ENCODE data around the gene KIF26A. TPM values are rescaled to one million over a fixed set of nuclear protein-coding genes. Genes with fewer than 3 reads are reported as not detected.

Gene KIF26A
- total RNA-seq, 3 donors from 2014 or later = 1.4 to 4.6 (median 2.2) TPM

DNA sequence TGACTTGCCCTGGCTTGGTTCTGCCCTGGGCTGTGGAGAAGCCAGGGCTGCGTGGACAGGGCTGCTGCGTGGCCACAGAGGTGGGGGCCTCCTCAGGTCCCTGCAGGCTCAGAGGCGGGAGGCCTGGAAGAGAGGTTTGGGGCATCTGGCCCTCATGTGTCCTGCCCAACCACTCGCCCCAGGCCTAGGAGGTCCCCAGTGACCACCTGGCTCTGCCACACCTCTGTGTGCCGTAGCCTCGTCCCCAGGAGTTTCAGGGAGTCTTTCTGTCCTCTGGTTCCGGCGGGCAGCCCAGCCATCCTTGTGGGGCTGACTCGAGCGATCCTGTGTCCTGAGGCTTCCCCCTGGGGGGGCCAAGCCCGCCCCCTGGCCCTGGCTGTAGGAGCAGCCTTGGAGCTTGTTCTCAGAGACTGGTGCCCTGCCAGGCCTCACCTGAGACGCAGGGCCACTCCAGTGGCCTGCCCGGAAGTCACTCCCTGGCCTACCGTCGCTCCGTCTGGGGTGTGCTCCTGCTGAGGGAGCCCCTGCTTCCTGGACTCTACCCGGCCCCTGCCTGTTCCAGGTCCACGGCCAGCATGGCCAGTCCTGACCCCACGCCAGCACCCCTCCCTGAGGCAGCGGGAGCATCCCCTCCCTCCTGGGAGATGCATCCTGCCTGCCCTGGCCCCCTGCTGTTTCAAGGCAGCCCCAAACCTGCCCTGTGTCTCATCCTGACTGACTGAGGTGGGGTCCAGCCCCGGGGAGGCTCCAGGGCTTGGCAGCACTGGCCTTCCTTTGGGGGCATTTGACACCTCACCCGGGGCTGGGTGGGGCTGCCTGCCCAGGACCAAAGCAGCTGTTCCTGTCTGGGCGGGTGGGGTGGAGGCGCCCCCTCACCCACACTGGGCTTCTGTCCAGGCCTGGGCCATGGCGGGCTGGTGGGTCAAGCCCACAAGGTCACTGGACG lies 39.0 kb upstream of the KIF26A start:
- Histone ChIP-seq H3K27ac (no peak overlapping the region), H3K9me3 (no peaks in the 10 kb centered on the region), H3K36me3 (no peaks in the 10 kb centered on the region), H3K4me1 (peaks cover 0 to 6% of the 10 kb centered on the region in 2 donors), H3K4me3 (no peak overlapping the region), H3K27me3 (peaks cover 0 to 20% of the 10 kb centered on the region in 2 donors)
- intact Hi-C loops (cut with DNase I; ENCODE audit: low total_unique reads) = loop anchor here (10.0 kb wide), 1 partner anchor 465 kb away; no protein-coding TSS in a partner anchor
- DNase-seq (ENCODE audit: low spot score in 2 of 2) = peak in 1 of 2 donors; percentile 42
- TF ChIP-seq POLR2AphosphoS5 (IDR thresholded peaks at IDR 0.05) (no peak), POLR2A (IDR thresholded peaks at IDR 0.05) (no peak)
- TF ChIP-seq, protein P1, sequence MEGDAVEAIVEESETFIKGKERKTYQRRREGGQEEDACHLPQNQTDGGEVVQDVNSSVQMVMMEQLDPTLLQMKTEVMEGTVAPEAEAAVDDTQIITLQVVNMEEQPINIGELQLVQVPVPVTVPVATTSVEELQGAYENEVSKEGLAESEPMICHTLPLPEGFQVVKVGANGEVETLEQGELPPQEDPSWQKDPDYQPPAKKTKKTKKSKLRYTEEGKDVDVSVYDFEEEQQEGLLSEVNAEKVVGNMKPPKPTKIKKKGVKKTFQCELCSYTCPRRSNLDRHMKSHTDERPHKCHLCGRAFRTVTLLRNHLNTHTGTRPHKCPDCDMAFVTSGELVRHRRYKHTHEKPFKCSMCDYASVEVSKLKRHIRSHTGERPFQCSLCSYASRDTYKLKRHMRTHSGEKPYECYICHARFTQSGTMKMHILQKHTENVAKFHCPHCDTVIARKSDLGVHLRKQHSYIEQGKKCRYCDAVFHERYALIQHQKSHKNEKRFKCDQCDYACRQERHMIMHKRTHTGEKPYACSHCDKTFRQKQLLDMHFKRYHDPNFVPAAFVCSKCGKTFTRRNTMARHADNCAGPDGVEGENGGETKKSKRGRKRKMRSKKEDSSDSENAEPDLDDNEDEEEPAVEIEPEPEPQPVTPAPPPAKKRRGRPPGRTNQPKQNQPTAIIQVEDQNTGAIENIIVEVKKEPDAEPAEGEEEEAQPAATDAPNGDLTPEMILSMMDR (IDR thresholded peaks at IDR 0.05) = no peak

DNA sequence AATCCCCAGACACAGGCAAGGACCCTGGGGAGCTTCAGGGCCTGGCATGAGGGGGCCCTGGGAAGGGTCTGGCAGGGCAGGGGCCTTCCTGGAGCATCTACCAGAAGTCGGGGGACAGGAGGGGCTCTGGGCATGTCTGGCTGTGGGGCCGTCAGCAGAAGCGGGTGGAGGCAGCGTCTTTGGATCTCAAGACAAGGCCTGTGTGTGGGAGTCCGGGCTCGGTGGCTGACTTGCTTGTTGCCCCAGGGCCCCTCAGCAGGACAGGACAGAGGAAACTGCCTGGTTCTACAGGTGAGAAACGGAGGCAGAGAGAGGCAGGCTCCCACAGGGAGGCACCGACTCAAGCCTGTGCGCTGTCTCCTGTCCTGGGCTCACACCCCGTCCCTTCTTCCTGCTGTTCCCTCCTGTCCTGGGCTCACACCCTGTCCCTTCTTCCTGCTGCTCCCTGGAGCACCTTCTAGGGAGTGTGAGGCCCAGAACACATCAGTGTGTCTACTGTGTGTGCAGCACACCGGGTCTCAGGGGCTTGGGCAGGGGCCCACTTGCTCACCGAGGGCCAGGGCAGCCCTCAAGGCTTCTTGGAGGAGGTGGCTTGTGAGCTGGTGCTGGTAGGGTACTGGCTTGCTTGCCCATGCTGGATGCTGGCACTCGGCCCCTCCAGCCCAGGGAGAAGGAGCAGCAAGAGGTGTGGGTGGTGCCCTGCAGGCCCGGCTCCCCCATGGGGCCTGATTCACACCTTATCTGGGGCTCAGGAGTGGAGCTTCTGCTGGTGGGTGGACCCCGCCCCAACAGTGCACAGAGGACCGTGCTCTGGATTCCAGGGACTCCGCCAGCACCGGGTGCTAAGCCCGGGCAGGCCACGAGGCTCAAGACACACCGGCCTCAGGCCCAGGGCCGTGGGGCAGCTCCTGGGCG lies 38.0 kb upstream of the KIF26A start:
- intact Hi-C loops (cut with DNase I; ENCODE audit: low total_unique reads) = no loop called here
- H3K9me3 ChIP-seq = no peaks in the 10 kb centered on the region
- peaks cover 0 to 6% of the 10 kb centered on the region in 2 donors for H3K4me1 ChIP-seq
- H3K4me3 ChIP-seq = no peak overlapping the region
- TF ChIP-seq, protein P1 (IDR thresholded peaks at IDR 0.05) = no peak
- TF ChIP-seq POLR2AphosphoS5 (IDR thresholded peaks at IDR 0.05) = no peak
- TF ChIP-seq POLR2A (IDR thresholded peaks at IDR 0.05) = no peak
- H3K36me3 ChIP-seq = no peaks in the 10 kb centered on the region
- H3K27me3 ChIP-seq = peaks cover 0 to 10% of the 10 kb centered on the region in 2 donors
- H3K27ac ChIP-seq = no peak overlapping the region
- peak in 1 of 2 donors; percentile 51 for DNase-seq (ENCODE audit: low spot score in 2 of 2)

DNA sequence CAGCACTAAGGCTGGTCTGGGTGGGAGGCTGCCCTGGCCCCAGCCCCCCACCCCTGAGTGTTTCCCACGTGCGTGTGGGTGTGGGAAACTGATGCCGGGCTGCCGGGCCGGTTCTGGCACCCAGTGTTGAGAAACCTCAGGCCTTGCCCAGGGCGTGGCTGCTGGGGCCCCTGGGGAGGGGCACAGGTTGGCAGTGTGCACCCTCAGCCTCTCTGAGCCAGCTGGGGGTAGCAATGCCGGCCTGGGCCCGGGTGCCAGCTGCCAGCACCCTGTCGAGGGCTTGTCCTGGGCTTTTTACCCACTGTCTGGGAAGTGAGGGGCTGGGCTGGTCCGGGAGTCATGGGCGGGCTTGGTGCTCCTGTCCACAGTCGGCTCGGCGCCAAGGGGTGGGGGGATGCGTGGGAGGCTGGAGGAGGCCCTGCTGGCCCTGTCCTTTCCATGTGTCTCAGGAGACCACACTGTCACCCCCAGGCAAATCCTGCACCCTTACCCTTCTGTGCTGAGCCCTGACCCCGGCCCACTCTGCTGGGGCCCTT lies 37.2 kb upstream of the KIF26A start:
- intact Hi-C loops (cut with DNase I; ENCODE audit: low total_unique reads) = no loop called here
- H3K36me3 ChIP-seq = no peaks in the 10 kb centered on the region
- no peaks in the 10 kb centered on the region for H3K9me3 ChIP-seq
- peaks cover 0 to 6% of the 10 kb centered on the region in 2 donors for H3K4me1 ChIP-seq
- H3K4me3 ChIP-seq = no peak overlapping the region
- no peak for TF ChIP-seq POLR2AphosphoS5 (IDR thresholded peaks at IDR 0.05)
- TF ChIP-seq, protein P1 (IDR thresholded peaks at IDR 0.05) = no peak
- TF ChIP-seq POLR2A (IDR thresholded peaks at IDR 0.05) = no peak
- H3K27me3 ChIP-seq = peaks cover 0 to 10% of the 10 kb centered on the region in 2 donors
- no peak overlapping the region for H3K27ac ChIP-seq
- DNase-seq (ENCODE audit: low spot score in 2 of 2) = peak in 1 of 2 donors; percentile 41

DNA sequence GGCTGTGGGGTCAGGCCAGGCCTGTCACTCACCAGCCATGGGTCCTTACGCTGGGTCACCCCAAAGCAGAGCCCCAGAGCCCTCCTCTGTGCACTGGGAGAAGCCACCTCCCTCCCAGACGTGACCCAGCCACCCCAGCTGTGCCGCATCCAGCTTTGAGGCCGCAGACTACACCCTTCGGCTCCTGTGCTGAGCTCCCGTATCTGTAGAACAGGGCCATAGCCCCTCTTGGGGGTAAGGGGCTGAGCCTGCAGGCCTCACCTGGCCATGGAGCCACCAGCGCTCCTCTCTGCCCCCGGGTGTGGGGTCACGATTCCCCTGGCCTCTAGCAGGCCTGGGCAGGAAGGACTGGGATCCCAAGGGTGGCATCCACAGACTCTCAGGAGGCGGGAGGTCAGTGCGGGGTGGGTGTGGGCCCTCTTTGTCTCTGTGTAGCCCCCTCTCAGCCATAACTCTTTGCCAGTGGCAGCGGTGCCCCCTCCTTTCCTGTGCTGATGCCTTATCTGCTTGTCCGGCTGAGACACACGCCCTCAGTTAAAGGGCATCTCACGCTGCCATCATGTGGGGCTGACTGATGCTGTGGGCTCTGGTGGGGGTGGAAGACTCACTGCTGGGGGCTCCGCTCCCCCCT lies 36.6 kb upstream of the KIF26A start:
- Histone ChIP-seq H3K4me3 (no peak overlapping the region), H3K27me3 (peaks cover 0 to 12% of the 10 kb centered on the region in 2 donors), H3K9me3 (no peaks in the 10 kb centered on the region), H3K4me1 (peaks cover 0 to 6% of the 10 kb centered on the region in 2 donors), H3K36me3 (no peaks in the 10 kb centered on the region), H3K27ac (no peak overlapping the region)
- intact Hi-C loops (cut with DNase I; ENCODE audit: low total_unique reads) = no loop called here
- TF ChIP-seq POLR2AphosphoS5 (IDR thresholded peaks at IDR 0.05) = no peak
- TF ChIP-seq, protein P1 (IDR thresholded peaks at IDR 0.05) = no peak
- TF ChIP-seq POLR2A (IDR thresholded peaks at IDR 0.05) = no peak
- peak in 1 of 2 donors; percentile 43 for DNase-seq (ENCODE audit: low spot score in 2 of 2)

All from breast epithelium (tissue), 4 donors.